SK-N-SH (cell line): ENCODE data around the gene GRK5.

Source experiments
- CTCF ChIP-seq: fragments of 200-600 bp; sonication (generic); IDR thresholded peaks from 2 replicates; pipeline ENCODE4 v1.6.1; 2017; ENCODE audit warnings: antibody characterized with exemption, mild to moderate bottlenecking, moderate library complexity
- EP300 ChIP-seq, 2 experiments: IDR thresholded peaks; 2 replicates each; pipeline versions ENCODE4 v1.4.0 to v1.6.1; 2012; ENCODE audit warnings: borderline replicate concordance in 1 of 2, low read depth in 1 of 2, low read length in 1 of 2
- EZH2phosphoT487 ChIP-seq: fragments of 200-600 bp; sonication (generic); IDR thresholded peaks from 2 replicates; pipeline ENCODE4 v1.6.1; 2017; ENCODE audit warnings: low read depth, mixed run types, mild to moderate bottlenecking, antibody characterized with exemption, moderate library complexity, borderline replicate concordance
- MXI1 ChIP-seq: IDR thresholded peaks from 2 replicates; pipeline ENCODE4 v1.6.1; 2012; ENCODE audit warnings: mild to moderate bottlenecking, low read depth, low read length, improper control_type of control experiment
- TAF1 ChIP-seq: IDR thresholded peaks from 2 replicates; pipeline ENCODE4 v1.6.1; 2012; ENCODE audit warnings: low read depth, mild to moderate bottlenecking, low read length, moderate library complexity, borderline replicate concordance
- TF ChIP-seq, protein P1 (sequence below): IDR thresholded peaks from 2 replicates; pipeline ENCODE4 v1.4.0; 2012; ENCODE audit warnings: low read depth
- TF ChIP-seq, protein P2 (sequence below): IDR thresholded peaks from 2 replicates; pipeline ENCODE4 v1.4.0; 2012; ENCODE audit warnings: low read depth, borderline replicate concordance

DNA sequence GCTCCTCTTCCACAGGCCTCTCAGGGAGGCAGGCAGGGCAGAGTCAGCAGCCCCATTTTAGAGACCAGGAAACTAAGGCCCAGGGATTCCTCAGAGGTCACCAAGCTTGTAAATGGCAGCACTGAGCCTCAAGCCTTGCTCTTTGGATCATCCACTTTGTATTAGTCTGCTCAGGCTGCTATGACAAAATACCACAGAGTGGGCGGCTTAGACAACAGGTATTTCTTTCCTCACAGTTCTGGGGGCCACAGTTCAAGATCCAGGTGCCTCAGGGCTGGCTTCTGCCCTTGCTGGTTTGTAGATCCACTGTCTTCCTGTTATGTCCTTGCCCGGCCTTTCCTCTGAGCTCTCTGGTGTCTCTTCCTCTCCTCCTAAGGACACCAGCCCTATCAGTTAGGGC is 151.2 kb downstream of the GRK5 start:
- TF ChIP-seq, protein P1, sequence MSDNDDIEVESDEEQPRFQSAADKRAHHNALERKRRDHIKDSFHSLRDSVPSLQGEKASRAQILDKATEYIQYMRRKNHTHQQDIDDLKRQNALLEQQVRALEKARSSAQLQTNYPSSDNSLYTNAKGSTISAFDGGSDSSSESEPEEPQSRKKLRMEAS: no peak
- no peak for TF ChIP-seq CTCF
- TF ChIP-seq, protein P2, sequence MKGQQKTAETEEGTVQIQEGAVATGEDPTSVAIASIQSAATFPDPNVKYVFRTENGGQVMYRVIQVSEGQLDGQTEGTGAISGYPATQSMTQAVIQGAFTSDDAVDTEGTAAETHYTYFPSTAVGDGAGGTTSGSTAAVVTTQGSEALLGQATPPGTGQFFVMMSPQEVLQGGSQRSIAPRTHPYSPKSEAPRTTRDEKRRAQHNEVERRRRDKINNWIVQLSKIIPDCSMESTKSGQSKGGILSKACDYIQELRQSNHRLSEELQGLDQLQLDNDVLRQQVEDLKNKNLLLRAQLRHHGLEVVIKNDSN: no peak
- TF ChIP-seq EP300 (IDR thresholded peaks at IDR 0.05; ENCODE audit: borderline replicate concordance in 1 of 2, low read depth in 1 of 2, low read length in 1 of 2): no peak
- TF ChIP-seq TAF1: no peak
- no peak for TF ChIP-seq MXI1
- no peak for TF ChIP-seq EZH2phosphoT487
